GM04504 (cell line): ENCODE measurements around the gene ETS1.

Experiments used
- DNase-seq: peaks from one replicate; pipeline ENCODE4 v3.0.0-alpha.2; 2012; ENCODE audit warnings: low read depth

The ETS1 gene

DNA sequence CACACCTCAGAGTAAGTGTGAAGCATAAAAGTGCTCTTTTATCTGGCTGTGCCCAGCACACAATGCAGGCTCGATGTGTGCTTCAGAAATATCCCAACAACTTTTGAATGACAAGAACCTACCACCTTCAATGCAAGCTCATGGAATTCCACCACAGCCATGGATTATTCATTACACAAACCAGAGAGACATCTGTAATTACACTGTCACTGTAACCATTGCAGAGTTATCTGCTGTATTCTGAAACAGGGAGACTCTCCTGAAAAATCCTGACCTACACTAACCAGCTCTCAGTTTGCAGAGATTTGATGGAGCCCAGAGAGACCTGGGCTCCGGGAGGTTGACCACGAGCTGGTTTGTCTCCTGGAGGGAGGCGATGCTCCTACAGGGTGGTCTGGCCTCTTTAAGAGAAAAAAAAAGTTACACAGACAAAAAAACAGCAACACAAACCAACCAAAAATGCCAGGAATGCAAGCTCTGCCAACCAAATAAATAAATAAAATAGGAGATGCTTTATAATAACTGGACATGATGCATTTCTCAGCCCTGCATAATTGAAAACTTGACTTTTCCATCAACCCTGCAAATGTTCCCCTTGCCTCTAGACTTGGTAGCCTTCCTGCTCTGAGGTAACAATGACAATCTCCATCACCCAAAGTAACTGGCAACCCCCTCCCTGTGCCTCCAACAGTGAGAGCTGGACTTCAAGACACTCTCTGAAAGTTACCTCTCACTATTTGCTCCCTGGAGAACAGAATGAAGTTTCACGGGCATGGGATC, 69.7 kb downstream of the ETS1 start:
- DNase-seq: no peak

DNA sequence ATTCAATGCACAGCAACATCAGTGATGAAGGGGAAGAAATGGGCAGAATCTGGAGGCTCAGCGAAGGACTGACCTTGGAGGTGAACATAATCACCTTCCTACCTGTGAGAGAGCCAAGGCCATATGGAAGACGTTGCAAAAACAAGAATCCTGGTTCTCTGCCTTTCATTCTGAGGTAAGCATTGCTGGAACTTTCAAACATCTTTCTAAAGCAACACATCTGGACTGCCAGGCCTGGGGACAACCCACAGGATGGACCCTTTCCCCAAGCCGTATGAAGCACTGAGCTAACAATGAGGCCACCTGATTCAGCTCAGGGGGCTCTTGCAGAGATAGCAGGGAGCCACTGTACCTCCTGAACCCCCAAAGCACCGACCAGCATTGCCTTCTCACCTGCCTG, 70.5 kb downstream of the ETS1 start:
- no peak for DNase-seq

DNA sequence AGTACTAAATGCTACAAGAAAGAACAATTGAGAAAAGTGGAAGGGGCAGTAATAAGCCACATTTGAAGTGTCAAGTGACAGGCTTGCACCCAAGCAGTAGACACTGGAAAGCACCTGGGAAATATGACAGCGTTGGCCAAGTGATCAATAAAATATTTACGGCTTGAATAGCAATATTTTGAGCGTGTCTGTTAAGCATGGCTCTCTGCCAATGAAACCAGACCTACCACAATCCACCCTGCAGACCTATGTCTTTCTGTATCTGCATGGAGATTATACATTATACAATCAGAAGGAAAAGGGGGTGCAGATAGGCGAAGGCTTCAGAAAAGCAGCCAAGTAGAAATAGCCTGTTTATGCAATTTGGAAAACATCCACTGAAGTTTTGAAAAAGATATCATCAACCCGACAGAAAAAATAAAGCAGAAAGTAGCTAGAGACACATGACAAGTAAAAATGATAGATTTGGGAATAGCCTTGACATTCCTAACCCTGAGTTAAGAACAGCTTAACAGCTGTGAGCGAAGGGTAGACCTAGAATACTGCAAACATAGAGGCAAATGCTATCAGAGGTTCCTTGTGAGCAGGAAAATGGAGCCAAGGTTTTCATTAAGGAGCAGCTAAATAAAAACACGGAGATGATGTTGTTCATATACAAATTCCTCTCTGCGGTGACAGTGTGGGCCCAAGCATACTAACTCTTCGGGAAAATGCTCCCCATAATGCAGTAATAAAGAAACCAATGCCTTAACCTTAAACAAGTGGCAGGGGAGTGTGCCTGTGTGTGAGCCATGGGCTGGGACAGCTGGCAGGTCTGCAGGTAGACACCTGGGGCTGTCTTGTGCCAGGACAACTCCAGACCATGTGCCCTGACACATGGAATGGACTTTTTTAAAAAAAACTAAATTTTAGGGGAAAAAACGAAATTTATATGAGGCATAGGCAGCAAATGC, 71.3 kb downstream of the ETS1 start:
- DNase-seq: no peak

DNA sequence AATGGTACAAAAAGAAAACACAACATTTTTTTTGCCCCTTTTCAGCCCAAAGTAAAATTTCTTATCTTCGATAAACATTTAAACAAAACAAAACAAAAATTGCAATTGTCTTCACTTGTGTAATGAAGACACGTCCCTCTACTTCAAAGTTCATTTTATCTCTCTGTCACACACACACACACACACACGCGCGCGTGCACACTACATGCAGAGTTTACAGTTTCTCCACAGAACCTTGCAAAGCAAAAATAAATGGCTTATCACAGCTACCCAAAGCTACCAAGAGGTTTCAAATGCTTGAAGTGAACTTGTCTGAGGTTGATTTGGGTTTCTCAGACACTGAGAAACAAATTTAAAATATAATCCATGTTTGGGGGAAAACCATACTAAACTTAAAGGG, 72.3 kb downstream of the ETS1 start:
- no peak for DNase-seq

DNA sequence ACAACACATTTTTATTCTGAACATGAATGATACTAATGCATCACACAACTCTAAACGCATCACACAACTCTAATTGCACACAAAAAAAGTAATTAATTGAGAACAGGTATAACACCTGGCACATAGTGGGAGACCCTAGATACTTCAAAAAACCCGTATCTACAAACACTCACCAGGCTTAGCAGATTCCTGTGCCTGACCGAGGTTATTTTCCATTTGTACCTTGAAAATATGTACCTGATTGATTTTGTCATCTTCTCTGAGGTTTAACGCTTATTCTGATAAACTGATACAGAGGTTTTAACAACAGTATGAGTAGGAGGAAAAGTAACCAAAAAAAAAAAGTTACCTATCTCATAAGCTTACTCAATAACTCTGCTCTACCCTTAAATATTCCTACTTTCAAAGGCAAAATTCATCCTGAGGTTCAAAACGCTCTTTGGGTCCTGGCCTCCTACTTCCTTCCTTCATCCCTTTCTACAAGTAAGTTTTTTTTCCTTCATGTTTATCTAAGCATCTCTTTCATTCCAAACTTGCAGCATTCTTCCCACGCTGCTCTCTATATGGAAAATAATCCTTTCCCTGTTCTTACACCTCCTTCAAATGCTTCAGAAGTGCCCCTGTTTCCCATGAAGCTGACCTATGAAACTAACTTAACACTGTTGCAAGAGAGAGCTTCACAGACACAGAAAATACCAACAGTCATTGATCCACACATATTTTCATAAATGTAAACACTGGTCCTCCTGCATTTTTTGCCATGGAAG, 73.3 kb downstream of the ETS1 start:
- DNase-seq: no peak

DNA sequence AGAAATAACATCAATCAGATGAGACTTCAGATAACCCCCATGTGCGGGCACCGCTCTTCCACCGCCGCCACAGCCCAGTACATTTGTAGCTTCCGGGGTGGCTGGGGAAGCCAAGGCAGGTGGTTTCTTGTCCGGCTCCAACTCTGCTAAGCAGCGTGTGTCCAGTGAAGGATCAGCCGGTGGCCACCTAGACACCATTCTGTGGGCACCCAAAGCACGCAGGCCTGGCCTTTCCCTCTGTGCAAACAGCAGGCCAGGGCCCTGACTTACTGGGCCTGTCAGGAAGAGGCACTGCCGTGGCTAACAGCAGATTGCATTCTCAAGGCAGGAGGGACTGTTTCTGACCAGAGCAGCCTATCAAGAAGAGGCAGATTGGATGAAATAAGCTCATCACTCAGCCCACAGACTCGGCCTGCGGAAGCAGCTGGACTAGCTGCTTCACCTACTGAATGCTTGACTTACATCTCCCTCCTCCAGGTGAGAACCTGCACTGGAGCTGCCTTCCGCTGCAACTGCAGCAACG, 74.8 kb downstream of the ETS1 start:
- DNase-seq: no peak

DNA sequence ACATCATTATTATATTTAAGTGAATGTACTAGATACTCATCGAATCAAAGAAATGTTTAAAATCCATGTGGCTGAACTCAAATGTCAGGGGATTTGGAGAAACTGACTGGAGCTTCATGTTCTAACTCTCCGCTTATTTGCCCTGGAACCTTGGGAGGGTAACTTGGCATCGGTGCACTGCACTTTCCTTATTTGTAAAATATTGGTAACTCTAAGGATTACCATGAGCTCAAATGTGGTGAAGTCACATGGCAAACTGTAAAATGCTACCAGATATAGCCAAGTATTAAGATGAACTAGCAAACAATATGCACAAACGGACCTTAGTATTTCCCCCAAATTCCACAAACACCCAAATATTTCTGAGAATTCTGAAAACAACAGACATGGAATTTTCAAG, 75.6 kb downstream of the ETS1 start:
- DNase-seq: no peak

DNA sequence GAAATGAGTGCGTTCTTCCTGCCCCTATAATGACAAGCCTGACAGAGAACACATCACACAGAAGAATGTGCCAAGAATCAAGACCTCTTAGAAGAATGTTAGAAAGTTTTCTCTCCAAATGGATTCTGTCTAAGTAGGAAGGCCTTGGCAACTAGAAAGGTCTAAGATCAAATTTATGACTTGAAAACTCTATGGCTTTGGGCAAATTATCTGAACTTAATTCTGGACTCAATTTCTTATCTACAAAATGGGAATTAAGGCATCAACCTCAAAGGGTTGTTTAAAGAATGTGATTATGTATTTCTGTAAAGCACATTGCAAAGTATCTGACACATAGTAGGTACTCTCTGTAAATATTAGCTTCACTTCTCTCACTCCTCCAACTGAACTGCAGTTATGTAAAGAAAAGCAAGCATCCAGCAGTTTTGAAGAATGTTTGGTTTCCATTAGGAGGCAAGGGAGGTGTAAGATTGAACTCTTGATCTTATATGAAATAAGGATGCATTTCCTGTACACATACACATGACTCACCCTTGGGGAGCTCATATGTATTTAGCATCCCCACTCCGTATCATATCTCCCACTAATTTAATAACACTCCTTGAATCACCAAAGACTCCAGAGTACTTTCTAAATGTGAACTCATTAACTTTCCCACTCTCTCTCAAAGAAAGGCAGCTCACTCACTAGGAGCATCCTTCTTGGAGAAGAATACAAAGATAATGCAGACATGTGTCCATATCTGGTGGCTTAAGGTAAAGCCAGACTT, 77.6 kb downstream of the ETS1 start:
- DNase-seq: no peak

DNA sequence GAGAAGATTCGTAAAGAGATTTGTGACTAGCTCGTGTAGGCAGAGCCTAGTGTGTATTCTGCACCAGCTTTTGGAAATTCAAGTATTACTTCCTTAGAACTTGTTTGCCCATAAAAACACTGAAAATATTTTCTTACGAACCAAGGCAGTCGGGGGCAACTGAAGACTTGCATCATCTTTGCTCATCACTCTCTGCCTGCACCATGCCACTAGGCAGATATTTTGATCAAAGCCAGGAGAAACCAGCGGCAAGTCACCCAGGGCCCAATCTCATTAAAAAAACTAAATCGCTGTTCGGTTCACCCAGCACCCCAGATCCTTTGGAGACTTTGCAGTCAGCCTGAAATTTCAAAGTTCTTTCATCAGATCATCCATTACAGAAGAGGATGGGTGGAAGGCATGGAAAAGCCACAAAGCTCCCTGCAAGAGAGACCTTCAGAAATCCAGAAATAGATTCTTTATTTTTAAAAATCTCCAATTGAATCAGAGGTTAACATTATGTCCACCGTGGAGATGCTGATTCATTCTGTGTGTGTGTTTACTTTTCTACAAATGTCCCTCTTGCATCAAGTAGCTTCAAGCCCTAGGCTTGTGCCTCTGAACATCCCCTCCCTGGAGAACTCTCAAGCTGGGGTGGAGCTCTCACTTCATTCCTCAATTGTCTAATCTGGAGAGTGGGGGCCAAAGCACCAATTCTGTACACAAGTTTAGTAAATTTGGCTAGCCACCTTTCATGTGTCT, 78.4 kb downstream of the ETS1 start:
- no peak for DNase-seq

DNA sequence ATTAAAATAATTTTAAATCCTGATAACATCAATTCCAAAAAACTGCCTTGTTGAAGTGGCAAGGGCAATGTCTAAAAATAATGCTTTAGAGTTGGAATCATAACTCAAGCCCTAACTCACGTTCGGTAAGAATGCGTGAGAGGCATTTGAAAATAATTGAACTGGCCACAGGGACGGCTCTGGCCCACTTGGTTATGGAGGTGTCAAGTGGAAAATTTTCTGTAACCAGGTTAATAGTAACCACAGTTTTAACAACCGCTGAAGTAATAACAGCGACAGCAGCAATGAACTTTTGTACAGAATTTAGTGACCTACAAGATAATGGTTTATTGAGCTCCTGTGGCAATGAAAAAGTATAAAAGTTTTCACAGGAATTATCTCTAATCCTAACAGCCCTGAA, 79.4 kb downstream of the ETS1 start:
- DNase-seq: no peak

DNA sequence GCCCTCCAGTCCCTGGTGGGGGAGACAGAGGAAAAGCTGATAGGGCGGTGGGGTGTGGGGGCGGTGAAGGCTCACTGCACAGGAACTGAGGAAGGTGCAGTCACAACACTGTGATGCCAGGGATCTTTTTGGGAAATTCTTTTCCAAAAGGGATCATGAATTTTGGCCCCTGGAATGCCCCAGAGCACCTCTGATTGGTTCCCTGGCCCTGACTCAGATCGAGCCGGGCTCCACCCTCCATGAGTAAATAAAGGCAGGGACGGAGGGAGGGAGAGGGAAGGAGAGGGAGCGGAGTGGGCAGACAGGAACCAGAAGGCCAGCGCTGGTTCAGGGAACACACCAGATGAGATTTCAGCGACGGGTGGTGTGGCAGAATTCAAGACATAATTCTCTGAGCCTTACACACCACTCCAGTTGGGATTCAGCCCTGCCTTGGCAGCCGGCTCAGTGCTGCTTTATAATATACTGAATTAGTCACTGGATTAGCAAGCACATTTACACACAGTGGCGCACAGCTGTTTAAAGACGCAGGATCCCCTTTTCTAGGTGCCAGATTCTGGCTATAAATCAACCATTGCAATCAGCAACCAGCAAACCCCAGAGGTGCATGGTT, 80.3 kb downstream of the ETS1 start:
- DNase-seq: peak; percentile 95

DNA sequence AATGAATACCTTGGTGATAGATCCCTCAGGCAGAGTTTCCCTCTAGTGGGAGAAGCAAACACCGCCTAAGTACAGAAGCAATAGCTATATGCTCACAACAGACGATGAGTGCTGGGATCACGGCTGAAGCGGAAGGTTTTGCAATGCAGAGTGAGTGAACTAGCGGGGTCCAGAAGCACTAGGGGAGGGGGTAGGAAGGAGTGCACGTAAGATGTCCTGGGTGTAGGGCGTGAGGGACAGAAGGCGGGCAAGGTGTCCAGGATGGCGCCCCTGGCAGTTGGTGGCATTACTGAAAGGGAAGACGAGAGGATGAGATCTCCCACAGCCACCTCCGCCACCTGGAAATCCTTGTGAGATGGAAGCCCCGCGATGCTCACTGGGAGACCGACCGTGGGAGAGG, 81.0 kb downstream of the ETS1 start:
- DNase-seq: no peak

DNA sequence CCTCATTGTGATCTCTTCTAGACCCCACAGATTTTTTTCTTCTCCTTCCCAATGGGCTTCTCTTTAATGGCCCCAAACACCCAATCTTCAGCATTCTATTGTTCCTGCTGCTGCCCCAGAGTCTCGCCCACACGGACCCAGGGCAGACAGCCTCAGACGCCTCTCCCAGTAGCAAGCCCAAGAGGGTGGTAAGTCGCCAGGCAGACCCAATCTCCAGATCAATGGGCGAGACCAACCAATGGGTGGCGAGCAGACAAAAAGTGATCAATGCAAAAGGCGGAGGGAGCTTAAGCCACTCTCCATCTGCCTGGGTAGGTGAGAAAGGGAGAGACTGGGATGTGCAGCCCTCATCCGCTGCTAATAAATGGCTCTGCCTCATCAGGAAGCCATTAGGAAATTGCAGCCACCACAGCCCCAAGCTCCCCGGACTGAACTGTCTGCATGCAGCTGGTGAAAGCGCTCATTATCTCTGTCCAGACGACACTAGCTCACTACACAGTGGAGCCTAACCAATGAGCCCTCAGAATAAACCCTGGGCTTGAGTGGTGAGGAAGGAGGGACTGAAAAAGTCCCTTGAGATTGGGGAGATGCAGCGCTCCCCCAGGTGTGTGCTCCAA, 81.8 kb downstream of the ETS1 start:
- DNase-seq: no peak

DNA sequence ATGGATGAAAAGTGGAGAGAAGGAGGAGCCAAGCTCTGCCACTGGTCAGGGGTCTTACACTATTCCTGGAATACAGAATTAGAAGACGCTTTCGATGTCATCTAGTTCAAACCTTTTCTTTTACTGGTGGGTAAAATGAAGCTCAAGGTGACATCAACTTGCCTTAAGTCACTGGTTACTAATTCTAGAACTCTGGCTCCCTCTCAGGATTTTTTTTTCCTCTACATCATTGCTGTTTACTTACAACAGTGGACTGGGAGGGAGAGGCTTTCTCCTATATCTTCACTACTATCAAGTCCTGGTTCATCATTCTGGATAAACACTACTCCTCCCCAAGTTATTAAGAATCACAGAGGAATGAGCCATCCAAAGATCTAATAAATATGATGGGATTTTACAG, 82.9 kb downstream of the ETS1 start:
- DNase-seq: no peak

DNA sequence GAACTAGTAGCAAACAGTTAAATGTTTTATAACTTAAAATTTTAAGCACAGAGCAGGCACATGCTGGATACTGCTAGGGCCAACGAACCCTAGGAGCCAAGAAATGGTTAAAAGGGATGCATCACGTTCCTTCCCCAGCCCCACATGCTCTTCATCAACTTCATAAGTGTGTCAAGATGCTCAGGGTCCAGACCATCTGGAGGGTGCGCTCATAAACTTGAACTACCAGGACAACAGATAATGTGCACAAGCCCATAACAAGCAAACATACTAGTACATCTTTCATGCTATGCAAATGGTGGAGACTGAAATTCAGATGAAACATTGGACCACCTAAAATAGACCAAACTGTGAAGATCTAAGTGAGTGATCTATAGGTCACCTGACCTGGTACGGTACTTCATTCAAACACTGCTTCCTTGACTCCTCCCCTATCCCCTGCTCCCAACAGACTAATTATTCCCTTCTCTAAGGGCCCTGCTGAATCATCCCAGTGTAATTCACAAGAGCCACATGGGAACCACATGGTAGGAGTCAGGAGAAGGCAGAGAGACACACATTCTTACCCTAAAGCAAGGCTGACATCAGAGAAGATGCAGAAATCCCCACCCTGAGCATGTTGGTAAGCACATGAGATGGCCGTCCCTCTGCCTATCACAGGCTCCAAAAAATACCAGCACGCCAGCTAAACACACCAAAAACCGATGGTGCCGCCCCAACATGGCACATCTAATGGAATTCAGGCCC, 83.9 kb downstream of the ETS1 start:
- peak; percentile 98 for DNase-seq

DNA sequence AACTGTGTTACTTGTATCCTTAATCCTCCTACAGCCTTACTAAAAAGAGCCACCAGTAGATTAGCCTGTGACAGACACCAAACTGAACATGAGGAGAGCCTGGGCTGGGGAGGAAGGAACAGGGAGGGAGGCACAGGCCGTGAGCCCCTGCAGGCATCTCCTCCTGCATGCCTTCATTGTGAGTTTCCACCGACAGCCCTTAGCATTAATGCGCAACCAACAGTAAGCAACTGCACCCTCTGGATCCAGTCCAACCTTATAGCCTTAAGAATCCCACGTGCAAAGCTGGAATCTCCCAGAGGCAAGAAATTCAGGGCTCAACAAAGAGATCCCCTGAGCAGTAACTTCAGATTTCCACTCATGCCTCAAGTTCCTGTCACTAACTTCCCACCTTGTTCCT, 84.6 kb downstream of the ETS1 start:
- peak; percentile 85 for DNase-seq

DNA sequence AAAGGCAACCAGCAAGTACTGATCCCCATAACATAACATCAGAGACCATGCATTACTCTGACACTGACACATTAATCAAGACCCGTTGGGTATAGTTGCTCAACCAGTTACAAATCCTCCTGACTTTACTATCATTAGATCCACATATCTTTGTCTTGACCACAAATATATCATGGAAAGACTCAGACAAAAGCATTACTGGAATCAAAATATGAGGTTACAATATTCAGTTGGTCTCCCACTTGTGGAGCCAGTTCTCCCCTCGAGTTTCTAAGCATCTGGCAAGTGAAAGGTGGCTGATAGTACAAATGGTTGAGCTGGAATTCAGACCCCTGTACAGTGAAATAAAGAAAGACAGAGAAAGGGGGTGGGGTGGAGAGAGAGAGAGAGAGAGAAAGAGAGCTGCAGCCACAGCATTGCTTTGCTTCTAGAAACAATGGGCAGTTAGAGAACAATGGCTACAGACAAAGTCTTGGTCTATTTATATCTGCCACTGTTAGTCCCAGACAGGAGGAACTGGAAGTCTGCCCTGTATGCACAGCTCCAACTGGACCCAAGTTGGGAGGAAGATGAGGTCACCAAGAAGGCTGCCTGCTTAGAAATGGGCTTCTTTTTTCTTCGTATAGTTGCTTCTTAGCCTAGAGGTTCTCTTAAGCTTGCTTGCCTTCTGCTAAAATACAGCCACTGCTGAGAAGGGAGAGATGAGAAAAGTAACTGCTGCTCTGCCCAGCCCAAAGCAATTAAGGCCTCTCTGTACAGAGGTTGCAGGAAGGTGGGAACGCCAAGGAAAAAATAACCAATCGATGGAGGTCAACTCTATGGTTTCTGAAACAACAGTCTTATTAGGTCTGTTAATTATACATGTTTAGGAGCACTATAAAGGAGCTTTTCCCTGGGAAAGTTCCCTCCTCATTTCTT, 85.5 kb downstream of the ETS1 start:
- no peak for DNase-seq

DNA sequence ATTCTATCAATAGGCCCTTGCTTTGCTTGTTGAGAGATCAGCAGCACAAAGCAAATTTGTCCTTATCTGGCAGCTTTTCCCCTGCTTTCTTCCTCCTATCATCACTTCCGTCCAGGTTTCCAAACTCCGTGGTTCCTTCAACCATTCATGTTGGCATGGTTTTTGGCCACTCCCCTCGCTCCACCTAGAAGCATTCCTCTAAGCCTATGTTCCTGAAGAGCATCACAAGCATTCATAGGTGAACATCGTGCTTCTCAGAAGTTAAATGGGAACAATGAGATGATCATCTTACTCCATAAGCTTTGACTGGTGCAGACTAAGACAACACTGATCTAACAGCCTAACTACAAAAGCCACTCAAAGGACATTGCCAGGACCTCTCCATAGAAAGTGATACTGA, 86.3 kb downstream of the ETS1 start:
- DNase-seq: no peak
